NT2/D1 (cell line): ENCODE results near the gene SLC44A2.

Experiments used
- SUZ12 ChIP-seq: IDR thresholded peaks from 2 replicates; pipeline ENCODE4 v1.6.1; 2011; ENCODE audit not compliant: insufficient read length, insufficient read depth; ENCODE audit errors: extremely low read depth
- YY1 ChIP-seq: IDR thresholded peaks from 2 replicates; pipeline ENCODE4 v1.6.1; 2011; ENCODE audit not compliant: insufficient read length, insufficient read depth
- ZNF274 ChIP-seq: IDR thresholded peaks from 2 replicates; pipeline ENCODE4 v1.6.1; 2011; ENCODE audit warnings: mild to moderate bottlenecking, low read depth, low read length

DNA sequence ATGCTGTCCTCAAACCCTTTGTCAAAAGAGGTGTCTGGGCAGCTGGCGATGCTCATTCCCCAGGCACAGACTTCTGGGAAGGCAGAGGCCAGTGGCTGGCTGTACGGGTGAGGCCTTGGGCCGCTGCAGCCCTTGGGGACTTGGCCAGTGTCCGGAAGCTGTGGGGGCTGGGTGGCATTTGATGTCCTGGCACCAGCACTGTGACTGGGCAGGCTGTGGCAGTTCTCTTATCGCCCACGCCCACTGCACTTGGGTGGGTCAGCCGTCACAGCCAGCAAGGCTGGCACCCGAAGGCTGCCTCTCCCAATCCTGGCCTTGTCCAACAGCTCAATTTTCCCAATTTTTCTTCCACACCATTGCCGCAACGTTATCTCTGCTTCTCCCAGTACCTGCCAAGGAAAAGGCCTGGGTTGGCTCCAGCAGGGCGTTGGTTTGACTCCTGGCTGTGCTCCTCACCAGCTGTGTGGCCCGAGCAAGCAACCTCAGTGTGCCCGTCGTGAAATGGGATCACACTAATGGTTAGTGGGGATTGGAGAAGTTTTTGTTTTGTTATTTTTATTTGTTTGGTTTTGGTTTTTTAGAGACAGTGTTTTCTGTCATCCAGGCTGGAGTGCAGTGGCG, 12.7 kb upstream of the SLC44A2 start:
- TF ChIP-seq ZNF274 = no peak
- no peak for TF ChIP-seq SUZ12
- no peak for TF ChIP-seq YY1
